GM12801 (cell line): ENCODE measurements around the gene DLL3.

ENCODE experiments used
- CTCF ChIP-seq: IDR thresholded peaks from one replicate; pipeline ENCODE4 v1.5.1; 2011; ENCODE audit warnings: control low read depth; ENCODE audit not compliant: insufficient read length; ENCODE audit errors: extremely low read depth

Gene DLL3

DNA sequence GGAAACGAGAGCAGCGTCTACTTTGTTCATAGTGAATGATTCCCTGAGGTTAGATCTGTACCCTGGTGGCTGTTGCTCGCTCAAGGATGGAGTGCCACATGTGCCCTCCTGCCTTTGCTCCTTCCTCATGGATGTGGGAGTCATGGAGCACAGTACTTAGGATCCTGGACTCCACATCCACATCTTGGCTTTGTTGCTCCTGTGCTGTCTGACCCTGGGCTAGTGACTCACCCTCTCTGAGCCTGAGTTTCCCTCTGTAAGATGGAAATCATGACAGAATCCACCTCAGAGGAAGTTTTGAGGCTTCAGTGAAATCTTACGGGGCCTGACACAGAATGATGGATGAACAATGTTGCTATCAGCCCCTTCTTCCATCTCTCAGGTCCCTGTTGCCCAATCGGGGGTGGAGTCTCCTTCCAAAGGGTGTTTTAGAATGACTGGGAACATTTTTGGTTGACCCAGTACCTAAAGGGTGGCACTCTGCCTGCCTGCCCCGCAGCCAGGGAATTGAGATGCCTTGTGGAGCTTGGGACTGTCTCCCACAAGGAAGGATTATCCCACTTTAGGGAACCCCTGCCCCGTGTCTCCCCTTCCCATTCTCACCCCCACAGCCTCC lies 27.9 kb upstream of the DLL3 start:
- TF ChIP-seq CTCF: no peak

- no peak for TF ChIP-seq CTCF
Measured at GRCh38 chr19:39471756-39472536, 26.8 kb upstream of the DLL3 start.

DNA sequence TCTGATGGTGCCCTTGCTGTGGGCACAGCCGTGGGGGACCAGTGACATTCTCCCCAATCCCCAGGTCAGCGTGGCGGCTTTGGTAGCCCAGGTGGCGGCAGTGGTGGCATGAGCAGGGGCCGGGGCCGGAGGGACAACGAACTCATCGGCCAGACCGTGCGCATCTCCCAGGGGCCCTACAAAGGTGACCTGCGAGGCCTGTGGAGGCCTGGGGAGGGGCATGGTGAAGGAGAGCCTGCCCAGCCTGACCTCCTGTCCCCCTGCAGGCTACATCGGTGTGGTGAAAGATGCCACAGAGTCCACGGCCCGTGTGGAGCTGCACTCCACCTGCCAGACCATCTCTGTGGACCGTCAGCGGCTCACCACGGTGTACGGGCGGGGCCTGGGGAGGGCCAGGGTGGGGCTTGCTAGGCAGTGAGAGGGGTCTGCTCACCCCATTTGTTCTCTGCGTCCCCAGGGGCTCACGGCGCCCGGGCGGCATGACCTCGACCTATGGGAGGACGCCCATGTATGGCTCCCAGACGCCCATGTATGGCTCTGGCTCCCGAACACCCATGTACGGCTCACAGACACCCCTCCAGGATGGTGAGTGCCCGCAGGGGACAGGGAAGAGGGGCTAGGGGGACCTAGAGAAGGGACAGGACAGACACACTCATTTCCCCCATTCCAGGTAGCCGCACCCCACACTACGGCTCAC lies 25.9 kb upstream of the DLL3 start:
- no peak for TF ChIP-seq CTCF

GRCh38 chr19:39473443-39473960 lies 25.2 kb upstream of the DLL3 start:
- no peak for TF ChIP-seq CTCF

GRCh38 chr19:39474139-39474620 lies 24.6 kb upstream of the DLL3 start:
- TF ChIP-seq CTCF: no peak

GRCh38 chr19:39475748-39476147 lies 23.0 kb upstream of the DLL3 start:
- TF ChIP-seq CTCF: no peak

GRCh38 chr19:39479916-39480315 lies 18.8 kb upstream of the DLL3 start:
- TF ChIP-seq CTCF: no peak
